Bronchial epithelial cell (primary cell): Measurements from ENCODE around the gene GALK2. TPM values are rescaled to one million over a fixed set of nuclear protein-coding genes. Genes with fewer than 3 reads are reported as not detected.
"Not testable (repeated sequence)": the region's sequence is repeated elsewhere in the genome, so short reads cannot be mapped to it uniquely, and the experiment has no call there.

Experiments used
- DNase-seq: peaks from one replicate; pipeline ENCODE4 v3.0.0-alpha.2; 2010; ENCODE audit warnings: low read depth
- FAIRE-seq: peaks from 2 replicates; lab custom pipeline; 2011; peaks lifted over from hg19 to GRCh38; lab: Jason Lieb, UNC
- H3K27me3 ChIP-seq: 2 replicates; pipeline ENCODE4 v1.5.1; 2011; ENCODE audit warnings: low read length; ENCODE audit not compliant: control insufficient read depth, insufficient read depth
- H3K36me3 ChIP-seq: 2 replicates; pipeline ENCODE4 v1.5.1; 2011; ENCODE audit warnings: low read length; ENCODE audit not compliant: control insufficient read depth, insufficient read depth
- H3K4me3 ChIP-seq: 2 replicates; pipeline ENCODE4 v1.5.1; 2011; ENCODE audit warnings: mild to moderate bottlenecking, low read depth, low read length, control low read depth
- CTCF ChIP-seq: IDR thresholded peaks from 2 replicates; pipeline ENCODE4 v1.5.1; 2011; ENCODE audit warnings: mild to moderate bottlenecking, moderate library complexity, low read length, control low read depth, inconsistent platforms; ENCODE audit not compliant: insufficient read depth, severe bottlenecking
- total RNA-seq: library from RNA; depleted of rRNA; stranded (reverse); fragments of >200 nt; gene quantifications from 2 replicates; pipeline ENCODE4 v1.2.1, GENCODE V29; 2014

GALK2 gene
- total RNA-seq, 1 donor from 2014 or later: 67.9 TPM

DNA sequence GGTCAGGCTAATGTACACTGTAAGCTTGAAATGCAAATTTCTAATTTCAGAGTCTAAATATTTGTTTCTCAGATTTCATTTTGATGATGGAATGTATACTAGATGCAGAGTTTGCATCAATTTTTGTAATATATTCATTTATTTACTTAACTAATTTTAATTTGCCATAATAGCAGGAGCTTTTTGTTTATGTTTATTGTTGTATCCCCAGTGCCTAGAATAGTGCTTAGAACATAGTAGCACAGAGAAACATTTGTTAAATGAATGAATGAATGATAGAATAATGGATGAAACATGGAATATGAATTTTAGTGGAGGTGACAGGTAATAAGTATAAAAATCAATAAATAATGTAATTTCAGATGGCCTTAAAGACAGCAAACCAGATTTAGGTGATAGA is 5.2 kb upstream of the GALK2 start:
- no peak for DNase-seq
- Histone ChIP-seq H3K36me3 (no peaks in the 10 kb centered on the region), H3K27me3 (no peaks in the 10 kb centered on the region), H3K4me3 (no peak overlapping the region)
- FAIRE-seq: no peak
- no peak for TF ChIP-seq CTCF

- DNase-seq (no peak), FAIRE-seq (no peak)
- TF ChIP-seq CTCF: no peak
- Histone ChIP-seq H3K4me3 (no peak overlapping the region), H3K36me3 (no peaks in the 10 kb centered on the region), H3K27me3 (no peaks in the 10 kb centered on the region)
These were observed 2.0 kb upstream of the GALK2 start for GRCh38 chr15:49168016-49168415.

DNA sequence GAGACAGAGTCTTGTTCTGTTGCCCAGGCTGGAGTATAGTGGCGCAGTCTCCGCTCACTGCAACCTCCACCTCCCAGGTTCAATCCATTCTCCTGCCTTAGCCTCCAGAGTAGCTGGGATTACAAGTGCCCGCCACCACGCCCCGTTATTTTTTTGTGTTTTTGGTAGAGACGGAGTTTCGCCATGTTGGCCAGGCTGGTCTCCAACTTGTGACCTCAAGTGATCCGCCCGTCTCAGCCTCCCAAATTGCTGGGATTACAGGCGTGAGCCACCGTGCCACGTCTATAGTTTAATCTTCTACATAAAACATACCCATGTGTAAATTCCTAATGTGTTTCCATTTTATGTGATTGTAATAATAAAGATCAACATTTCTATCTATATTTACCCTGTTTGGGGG is 1.7 kb downstream of the GALK2 start:
- FAIRE-seq: no peak
- Histone ChIP-seq H3K36me3 (no peaks in the 10 kb centered on the region), H3K27me3 (no peaks in the 10 kb centered on the region), H3K4me3 (no peak overlapping the region)
- TF ChIP-seq CTCF: no peak
- no peak for DNase-seq

DNA sequence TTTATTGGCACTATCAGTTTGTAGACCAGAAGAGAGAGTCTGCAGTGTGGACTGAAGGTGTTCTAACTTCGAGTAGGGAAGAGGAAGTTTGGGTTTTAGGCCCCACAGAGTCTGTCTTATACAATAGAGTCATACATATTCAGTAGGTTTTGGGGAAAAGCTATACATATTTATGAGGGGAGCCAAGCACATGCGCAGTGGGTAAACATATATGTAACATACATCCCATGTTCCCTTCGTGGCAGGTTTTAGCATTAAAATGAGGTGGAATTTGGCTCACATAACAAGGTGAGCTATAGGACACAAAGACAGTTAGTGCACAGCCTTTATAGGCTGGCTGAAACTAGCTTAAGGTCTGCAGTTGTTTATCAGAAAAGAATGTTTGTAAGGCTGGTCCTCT is 4.9 kb downstream of the GALK2 start:
- Histone ChIP-seq H3K27me3 (no peaks in the 10 kb centered on the region), H3K36me3 (peaks cover 2% of the 10 kb centered on the region), H3K4me3 (no peak overlapping the region)
- FAIRE-seq: no peak
- TF ChIP-seq CTCF: no peak
- DNase-seq: no peak

DNA sequence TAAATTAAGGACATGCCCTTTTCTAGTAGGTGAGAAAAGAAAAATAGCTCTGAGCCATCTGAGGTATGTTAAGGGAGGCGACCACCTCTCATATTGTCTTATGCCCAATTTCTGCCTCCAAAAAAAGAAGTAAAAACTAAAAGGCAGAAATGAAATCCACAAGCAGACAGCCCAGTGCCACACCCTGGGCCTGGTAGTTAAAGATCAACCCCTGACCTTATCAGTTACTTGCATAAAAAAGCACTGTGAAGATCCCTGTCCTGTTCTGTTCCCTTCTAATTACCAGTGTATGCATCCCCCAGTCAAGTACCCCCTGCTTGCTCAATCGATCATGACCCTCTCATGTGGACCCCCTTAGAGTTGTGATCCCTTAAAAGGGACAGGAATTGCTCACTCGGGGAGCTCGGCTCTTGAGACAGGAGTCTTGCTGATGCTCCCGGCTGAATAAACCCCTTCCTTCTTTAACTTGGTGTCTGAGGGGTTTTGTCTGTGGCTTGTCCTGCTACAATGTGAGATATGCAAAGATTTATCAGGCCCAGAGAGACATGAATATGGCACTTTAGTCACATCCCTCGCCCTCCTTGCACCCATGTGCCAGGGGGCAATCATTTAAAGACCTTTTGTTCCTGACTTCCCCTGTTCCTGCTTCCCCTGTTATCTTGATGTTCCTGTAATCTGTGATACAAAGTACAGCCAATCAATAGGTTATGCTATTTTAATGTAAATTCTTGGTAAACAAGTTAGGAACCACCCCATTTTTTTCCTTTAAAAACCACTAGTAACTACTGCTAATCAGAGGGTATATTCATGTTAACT is 5.7 kb downstream of the GALK2 start:
- FAIRE-seq, H3K27me3 ChIP-seq, DNase-seq, H3K36me3 ChIP-seq, H3K4me3 ChIP-seq: not testable (repeated sequence)

GRCh38 chr15:49178497-49178896 is 8.4 kb downstream of the GALK2 start:
- no peak for TF ChIP-seq CTCF
- DNase-seq (no peak), FAIRE-seq (no peak)

More at GRCh38 chr15:49178497-49178896, 8.4 kb downstream of the GALK2 start:
- no peak overlapping the region for H3K4me3 ChIP-seq
- peaks cover 2% of the 10 kb centered on the region for H3K36me3 ChIP-seq
- no peaks in the 10 kb centered on the region for H3K27me3 ChIP-seq
